EL (cell line): ENCODE measurements around the gene CA5A.
"Not testable (repeated sequence)": the region's sequence is repeated elsewhere in the genome, so short reads cannot be mapped to it uniquely, and the experiment has no call there.

Source experiments
- DNase-seq: peaks from one replicate; pipeline ENCODE4 v3.0.0-alpha.2; 2016

The CA5A gene

DNA sequence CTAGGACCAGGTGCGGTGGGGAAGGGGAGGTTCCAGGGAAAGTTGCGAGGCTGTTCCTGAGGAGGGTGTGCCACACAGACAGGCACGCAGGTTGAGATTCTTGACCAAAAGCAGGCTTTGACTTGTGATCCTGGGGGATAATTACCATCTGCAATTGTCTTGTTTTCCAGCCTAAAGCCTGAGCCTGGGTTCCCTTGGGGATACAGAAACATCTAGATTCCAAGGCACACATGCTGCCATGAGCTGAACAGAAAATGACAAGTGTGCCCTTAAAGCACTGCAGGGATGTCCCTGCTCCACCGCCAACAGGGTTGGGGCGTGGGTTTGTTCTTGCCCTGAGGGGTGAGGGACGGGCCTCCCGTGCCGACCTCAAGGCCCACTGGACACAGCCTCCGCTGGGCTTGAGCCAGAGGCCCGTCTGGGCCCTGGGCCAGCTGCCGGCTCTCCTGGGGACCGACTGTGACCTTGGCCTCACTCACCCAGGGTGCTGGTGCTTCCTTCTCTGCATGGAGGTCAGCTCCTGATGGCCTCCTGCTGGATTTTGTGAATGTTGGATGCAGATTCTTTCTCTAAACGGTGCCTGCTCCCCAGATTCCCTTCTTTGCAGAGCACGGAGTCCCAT, 14.0 kb downstream of the CA5A start:
- DNase-seq = no peak

DNA sequence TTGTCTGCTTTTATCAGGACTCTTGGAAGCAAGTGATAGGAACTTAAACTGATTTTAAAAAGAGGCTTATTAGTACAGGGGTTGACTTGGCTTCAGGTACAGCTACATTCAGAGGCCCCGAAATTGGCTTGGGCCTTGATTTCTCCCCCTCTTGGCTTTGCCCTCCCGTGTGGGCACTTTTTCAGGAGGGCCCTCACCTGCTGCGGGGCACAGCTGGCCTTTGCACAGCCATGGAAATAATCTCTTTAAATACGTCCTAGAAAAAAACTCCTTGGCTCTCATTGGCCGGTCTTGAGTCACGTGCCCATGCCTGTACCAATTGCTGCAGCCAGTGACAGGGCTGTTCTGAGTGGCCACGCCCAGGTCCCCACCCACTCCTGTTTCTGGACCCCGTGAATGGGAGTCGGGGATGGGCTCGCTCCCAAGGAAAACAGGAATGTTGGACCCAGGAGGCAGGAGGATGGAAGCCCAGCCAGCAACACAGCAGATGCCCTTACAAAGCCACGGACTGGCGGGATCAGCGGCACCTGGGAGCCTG, 15.0 kb downstream of the CA5A start:
- DNase-seq = no peak

DNA sequence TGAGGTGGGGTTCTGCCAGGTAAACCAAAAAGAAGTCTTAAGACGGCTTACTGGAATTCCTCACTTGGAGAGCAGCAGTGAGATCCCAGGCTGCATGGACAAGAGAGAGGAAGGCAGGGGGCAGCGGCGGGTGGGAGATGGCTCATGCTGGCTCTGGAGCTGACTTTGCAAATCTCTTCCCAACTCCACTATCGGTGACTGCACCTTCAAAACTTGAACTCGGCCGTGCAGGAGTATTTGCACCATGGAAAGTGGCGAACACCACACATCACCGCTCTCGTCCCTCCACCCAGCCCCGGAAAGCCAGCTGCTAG, 16.7 kb downstream of the CA5A start:
- DNase-seq = no peak

DNA sequence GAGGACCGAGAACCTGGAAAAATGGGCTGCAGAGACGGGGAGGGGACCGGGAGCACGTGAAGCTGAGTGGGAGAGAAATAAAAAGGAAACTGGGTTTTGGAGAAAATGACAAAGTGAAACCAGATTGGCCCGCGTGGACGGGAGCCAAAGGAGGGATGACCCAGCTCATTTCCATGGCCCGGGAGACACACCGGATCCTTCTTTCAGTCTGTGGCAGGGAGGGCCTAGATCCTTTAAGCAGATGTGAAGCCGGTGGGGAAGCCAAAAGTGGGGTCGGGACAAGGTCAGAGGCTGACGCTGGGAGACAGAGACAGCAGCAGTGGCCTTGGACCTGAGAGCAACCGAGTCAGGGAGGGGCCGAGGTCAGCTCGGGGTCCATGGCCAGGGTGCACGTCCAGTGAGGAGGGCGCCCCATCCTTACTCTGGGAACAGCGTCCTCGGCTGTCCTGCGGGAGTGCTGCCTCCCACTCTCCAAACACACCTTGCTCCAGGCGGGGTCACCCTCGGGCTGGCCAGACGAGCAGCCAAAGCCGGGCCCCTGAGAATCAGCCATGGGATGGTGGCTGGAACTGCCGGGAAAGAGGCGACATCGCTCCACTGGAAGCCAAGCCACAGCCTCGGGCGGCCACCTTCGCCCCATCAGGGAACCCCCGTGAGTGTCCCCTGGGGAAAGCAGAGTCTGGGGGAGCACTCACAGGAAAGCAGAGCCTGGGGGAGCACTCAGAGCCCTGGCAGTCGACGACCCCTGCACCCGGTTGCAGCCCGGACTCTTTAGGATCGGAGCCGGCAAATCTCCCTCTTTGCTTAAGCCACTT, 17.3 kb downstream of the CA5A start:
- peak; percentile 11 for DNase-seq

DNA sequence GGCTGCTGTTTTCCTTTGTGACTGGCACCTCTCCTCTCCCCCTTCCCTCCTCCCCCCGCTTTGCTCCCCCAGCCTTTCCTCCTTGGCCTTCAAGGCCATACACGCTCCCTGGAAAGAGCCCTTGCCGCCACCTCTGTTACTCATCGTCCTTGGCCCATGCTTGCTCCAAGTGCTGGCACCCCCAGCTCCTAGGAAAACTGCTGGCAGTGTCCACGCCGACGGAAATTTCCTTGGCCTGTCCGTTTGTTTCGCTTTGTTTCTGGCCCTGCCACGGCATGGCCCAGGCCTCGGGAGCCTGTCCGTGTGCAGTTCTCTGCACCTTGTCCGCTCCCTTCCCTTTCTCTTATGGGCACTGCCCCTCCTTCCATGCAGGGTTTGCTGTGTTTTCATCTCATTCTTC, 18.0 kb downstream of the CA5A start:
- peak; percentile 26 for DNase-seq

DNA sequence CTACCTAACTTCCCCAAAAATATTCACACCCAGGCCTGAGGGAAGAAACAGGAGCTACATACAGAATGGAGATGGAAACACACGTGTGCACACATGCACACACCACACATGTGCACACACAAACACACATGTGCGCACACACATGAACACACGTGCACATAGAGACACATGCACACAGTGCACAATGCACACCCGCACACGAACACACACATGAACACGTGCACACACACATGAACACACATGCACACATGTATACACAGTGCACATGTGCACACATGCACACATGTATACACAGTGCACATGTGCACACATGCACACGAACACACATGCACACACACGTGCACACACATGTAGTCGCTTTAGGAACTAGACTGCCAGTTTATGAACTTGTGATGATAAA, 18.8 kb downstream of the CA5A start:
- DNase-seq = no peak

DNA sequence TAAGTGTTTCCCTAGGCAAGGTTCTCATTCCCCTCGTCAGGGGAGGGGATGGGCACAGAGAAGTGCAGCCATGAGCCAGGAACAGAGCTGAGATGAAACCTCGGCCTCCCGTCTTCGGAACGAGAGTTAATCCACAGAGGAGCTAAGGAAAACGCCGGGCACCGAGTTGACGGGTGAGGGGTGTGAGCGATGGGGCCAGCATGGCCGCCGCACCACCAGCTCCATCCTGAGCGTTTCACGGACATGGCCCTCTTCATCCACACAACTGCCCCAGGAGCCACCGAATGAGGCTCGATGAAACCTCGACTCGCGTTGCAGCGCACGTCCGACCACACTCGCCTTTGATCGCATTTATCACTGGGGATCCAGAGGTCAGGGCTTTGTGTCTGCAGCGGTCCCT, 21.5 kb downstream of the CA5A start:
- no peak for DNase-seq

DNA sequence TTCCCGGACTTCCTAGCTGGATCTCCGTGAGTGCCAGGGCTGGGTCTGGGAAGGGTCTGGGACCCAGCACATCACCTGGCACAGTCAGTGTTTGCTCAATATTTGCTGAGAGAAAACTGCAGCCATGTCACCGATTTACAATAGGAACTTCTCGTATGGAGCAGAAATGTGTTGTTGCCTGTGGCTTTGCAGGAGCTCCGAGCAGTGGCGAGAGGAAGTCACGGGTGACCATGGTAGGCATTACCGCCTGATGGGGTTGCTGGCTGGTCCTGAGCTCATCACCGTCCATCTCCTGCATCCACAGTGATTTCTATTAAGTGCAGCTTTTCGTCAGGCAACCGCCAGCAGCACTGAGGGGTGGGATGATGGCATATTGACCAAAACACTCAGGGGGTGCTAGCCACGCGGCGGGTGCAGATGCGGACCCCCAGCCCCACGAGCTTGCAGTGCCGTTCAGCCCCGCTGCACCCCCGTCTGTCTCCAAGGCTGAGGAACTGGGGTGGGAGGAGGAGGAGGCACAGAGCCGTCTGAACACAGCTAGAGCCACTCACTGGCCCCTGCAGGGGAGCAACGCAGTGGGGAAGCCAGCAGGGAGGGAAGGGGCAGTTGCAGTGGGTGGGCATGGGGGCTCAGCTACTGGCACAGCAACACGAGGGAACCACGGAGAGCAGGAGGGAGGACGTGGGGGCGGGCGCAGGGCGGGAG, 22.2 kb downstream of the CA5A start:
- not testable (repeated sequence) for DNase-seq

DNA sequence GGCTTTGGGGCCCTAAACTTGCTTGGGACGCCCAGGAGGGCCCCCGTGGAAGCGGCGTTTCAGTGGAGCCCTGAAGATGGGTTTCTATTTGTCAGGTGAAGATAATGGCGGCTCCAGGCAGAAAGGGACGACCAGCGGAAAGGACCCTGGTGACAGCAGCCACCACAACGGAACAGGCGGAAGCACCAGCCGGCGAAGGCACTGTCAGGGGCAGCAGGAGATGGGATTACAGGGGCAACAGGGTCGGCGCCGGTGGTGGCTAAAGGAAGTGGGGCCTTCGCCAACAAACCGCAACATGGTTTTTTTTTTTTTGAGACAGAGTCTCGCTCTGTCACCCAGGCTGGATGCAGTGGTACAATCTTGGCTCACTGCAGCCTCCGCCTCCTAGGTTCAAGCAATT, 23.6 kb downstream of the CA5A start:
- not testable (repeated sequence) for DNase-seq

DNA sequence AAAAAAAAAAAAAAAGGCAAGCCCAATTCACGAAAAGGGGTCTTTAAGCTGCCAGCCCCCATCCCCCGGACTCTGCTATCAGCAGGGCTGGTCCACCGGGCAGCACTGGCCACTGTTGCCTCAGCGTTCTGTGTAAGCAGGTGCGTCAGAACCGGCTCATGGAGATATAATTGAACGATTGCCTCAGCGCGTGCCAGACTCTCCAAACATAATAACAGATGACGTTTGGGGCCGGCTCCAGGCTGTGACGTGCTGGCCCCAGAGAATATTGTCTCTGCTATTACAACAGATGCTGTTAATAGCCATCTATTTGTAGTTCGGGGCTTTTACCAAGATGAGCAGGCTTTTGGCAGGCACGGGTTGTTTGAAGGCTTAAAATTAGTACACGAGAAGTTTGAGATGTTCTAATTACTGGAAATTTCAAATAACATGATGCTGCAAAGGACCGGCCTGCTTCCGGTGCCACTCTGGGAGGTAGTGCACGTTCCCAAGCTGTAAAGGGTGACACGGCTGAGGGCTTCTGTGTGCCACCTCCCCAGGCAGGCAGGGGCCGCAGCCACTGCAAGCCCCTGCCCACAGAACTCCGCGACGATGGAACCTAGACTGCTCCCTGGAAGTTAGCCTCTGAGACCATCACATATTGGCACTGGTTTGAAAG, 25.1 kb downstream of the CA5A start:
- DNase-seq = peak; percentile 66

DNA sequence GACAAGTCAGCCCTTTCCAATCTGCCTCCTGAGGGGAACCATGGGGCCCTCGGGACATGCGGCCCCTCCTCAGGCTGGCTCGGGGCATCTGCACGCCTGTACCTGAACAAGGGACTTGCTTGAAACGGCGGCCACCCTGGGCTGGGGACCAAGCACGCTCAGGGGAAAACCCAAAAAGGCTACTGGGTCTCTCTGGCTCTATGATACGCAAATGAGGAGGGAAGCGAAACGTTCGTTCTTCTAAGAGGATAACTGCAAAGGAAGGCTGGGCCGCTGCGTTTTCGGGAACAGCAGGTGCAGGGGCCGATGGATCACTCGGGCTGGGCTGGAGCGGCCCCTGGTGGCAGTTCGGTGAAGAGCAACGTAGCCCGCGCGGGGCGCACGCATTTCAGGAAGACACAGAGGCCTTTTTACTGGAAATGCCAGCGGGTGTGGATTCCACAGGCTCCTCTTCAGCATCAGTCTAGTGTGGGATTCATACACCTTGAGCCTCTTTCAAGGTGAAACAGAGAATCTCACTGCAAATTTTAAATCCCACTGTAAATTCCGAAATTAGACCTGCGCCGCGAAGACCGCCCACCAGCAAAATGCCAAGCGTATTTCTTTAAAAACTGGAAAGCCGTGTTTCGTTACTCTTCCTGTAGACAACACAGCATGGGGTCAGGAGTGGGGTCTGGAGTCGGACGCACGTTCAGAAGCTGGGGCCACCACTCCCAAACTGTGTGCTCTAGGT, 27.0 kb downstream of the CA5A start:
- peak; percentile 62 for DNase-seq

DNA sequence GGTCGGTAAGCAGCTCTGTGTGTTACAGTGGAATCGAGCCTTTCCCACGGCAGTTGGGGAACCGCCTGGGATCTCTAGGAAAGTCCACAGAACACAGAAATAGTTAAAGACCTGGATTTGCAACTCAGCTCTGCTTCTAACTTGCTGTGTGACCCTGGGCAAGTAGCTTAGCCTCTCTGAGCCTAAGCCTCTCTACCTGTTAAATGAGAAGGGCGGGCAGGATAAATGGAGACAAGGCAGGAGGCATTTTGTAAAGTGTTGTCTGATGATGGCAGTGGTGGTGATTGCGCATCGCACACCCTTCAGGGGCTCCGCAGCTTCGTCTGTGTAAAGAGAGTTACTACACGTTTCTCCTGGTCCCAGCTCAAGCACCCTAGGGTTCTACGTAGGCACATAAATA, 28.2 kb downstream of the CA5A start:
- not testable (repeated sequence) for DNase-seq

DNA sequence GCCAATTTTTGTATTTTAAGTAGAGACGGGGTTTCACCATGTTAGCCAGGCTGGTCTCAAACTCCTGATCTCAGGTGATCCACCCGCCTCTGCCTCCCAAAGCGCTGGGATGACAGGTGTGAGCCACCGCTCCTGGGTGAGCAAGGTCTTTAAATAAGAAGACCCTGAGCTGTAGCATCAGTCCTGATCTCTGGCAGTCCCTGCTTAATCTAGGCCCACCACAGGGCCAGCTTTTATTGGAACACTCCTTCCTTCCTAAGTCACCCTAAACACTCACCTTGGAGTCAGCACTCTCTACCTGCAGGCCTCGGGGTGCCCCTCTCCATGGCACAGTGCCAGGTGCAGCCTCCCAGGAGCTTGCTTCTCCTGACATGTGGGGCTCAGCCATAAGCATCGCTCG, 30.8 kb downstream of the CA5A start:
- DNase-seq = not testable (repeated sequence)

DNA sequence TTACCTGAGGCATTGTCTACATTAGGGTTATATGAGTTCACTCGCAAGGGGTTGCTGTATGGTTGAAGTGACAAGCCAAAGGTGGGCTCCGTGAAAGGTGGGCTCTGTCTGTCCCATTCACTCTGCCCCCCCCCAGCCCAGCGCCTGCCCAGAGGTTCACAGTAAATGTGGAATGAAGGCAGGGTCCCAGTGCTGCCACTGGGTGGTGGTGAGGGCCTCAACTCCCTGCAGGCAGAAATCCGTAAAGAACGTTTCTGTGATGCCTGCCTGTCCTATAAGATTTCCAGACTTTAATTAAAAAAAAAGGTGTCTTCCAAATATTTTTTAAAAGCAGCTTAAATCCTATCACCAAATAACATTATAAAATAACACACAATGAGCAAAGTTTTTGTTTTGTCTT, 31.4 kb downstream of the CA5A start:
- not testable (repeated sequence) for DNase-seq

DNA sequence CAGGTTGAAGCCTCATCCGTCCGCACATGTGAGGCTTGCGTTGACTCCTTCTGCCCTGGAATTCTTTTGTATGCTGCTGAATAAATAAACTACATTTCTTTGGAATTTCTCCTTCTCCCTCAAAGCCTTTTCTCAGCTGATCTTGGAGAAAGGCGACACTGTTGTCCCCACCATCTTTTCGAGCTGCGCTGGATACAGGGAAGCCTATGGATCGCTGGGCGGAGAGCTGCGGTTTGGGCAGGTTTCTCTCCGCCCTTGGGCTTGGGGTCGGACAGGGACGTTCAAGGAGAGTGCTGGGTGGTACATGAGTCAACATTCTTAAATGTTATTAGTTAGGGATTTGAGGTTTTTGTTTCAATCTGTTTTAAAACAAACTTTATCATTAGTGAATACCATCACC, 35.8 kb downstream of the CA5A start:
- DNase-seq = not testable (repeated sequence)

DNA sequence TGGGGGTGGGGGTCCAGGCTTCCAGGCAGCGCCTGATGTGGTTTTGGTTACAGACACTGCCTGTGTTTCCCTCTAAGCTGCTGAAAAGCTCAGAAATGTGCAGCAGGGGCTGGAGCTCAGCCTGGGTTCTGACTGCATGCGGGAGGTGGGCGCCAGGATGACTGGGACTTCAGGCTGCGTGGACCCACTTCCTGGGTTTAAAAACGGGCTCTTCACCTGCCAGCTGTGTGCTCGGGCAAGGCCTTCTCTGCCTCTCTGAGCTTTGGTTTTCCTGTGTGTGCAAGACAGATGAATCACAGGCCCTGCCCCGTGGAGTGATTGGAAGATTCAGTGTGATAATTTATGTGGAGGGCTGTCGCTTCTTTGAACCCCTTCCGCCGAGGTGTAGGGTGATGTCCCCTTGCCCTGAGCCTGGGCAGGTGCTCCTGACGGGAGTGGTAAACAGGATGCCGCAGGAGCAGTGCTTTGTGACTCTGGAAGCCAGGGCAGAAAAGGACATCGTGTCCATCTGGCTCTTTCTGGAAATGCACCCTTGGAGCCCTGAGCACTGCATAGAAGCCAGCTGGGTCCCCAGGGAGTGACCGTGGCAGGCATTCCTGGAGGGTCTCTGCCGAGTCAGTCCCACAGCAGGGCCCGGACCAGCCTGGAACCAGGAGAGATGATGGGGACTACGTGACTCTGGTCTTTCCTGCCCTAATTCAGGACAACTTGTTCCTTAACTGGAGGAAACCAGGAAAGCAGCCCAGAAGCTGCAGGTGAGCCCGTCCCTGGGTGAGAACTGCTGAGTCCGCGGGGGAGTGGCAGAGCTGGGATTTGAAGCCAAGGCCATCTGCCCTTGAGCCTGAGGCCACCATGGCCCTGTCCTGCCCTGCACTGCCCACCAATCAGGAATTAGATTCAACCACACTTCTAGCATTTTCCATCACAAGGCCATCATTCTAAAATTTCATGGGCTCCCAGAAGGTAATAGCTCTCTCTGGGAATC, 38.5 kb downstream of the CA5A start:
- DNase-seq = no peak

DNA sequence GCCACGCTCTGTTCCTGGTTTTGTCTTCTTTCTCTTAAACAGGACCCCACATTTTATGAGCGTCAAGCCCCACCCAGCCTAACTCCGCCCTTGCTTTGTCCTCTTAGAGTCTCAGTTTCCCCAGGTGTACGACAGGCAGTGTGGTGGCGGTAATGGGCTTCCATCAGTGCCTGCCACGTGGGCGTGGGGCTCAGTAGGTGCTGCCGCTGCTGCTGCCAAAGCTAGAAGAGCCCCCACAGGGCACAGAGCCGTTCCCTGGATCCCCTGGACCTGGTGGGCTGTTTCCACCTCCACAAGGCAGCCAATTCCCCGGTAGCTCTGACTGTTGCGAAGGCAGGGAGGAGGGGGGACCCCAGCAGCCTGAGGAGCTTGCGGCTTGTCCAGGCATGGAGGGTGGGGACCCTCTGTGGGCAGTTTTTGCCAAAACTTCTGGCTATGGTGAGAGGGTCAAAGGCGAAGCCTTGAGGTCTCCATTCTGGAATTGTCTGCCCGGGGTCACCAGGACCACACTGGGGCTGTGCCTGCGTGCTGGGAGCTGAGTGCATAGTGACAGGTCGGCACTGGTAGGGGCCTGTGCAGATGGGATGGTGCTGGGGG, 39.3 kb downstream of the CA5A start:
- DNase-seq = not testable (repeated sequence)

DNA sequence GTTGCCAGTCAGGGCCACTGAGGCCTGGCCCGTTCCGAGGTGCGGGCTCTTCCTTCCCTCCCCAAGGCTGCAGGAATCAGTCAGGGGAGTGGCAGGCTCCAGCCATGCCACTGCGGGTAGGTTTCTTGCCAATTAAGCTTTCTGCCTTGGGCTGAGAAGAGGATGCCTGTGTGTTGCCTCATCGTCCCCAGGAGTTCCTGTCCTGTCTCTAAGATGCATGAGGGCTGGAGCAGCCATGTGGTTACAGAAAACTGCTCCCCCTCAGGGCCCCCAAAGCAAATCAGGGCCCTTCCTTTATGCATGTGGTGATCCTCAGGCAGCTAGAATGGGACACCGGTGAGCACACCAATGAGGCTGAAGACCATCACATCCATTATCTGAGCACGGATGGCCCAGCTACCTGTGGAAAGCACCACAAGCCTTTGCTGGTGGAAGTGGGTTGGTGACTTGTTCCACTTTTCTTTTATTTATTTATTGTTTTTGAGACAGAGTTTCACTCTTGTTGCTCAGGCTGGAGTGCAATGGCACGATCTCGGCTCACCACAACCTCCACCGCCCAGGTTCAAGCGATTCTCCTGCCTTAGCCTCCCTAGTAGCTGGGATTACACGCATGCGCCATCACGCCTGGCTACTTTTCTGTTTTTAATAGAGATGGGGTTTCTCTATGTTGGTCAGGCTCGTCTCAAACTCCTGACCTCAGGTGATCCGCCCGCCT, 40.0 kb downstream of the CA5A start:
- DNase-seq = peak; percentile 57

DNA sequence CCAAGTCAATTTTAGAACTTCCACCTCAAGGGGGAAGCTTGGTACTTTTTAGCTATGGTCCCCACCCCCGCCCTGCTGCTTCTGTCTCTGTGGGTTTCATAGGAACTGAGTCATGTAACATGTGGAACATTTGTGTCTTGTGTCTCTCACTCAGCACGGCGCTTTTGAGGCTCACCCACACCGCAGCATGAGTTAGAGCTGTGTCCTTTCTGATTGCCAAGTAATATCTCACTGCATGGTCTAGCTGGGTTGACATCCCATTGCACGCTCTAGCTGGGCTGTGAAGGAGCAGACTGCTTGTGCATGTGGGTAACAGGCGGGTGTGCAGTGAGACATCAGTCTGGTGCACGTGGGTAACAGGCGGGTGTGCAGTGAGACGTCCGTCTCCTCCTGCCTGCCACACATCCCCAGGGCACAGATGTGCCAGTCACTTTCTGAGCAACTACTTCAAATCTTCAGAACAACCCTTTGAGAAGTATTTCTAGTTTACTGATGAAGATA, 40.6 kb downstream of the CA5A start:
- peak; percentile 64 for DNase-seq

DNA sequence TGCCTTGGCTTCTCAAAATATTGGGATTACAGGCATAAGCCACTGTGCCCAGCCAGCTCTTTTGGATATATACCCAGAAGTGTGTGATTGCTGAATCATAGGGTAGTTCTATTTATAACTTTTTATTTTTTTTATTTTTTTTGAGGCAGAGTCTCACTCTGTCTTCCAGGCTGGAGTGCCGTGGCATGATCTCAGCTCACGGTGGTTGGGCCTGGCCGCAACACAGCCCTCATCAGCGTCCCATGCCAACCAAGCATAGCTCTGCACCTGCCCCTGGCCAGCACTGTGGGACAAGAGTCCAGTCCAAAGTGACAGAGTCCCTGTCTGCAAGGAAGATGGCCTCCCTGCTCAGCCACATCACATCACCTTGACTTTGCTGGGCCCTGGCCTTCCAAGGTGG, 42.3 kb downstream of the CA5A start:
- not testable (repeated sequence) for DNase-seq
